Spinal cord (tissue), 10 donors: ENCODE results near the gene ZIC2. TPM values are rescaled to one million over a fixed set of nuclear protein-coding genes. Genes with fewer than 3 reads are reported as not detected.
"Not testable (repeated sequence)": the region's sequence is repeated elsewhere in the genome, so short reads cannot be mapped to it uniquely, and the experiment has no call there.

Source experiments
- DNase-seq, 6 donors: peaks; one replicate each; pipeline versions ENCODE4 v3.0.0 to v3.0.0-alpha.2; 2013 to 2015; ENCODE audit warnings: low spot score in 6 of 6, low read depth in 4 of 6
- H3K27ac ChIP-seq: one replicate; pipeline ENCODE4 v1.5.1; 2013; ENCODE audit warnings: low read depth, low read length, control low read depth
- H3K27me3 ChIP-seq: one replicate; pipeline ENCODE4 v1.6.1; 2013; ENCODE audit warnings: low read length; ENCODE audit not compliant: control insufficient read depth, insufficient read depth
- H3K36me3 ChIP-seq: one replicate; pipeline ENCODE4 v1.6.1; 2013; ENCODE audit warnings: low read length; ENCODE audit not compliant: control insufficient read depth, insufficient read depth
- H3K4me1 ChIP-seq: one replicate; pipeline ENCODE4 v1.6.1; 2013; ENCODE audit warnings: low read length; ENCODE audit not compliant: control insufficient read depth, insufficient read depth
- H3K4me3 ChIP-seq: one replicate; pipeline ENCODE4 v1.5.1; 2013; ENCODE audit warnings: low read depth, low read length, control low read depth
- H3K9me3 ChIP-seq: one replicate; pipeline ENCODE4 v1.6.1; 2013; ENCODE audit warnings: low read length; ENCODE audit not compliant: control insufficient read depth, insufficient read depth
- WGBS: methylation state at CpG from one replicate; pipeline ENCODE4 v1.1.5; 2013; ENCODE audit warnings: missing lambda C conversion rate; ENCODE audit not compliant: insufficient coverage; 5-methylcytosine and 5-hydroxymethylcytosine counted together
- long read RNA-seq, 4 donors: transcript quantifications; one replicate each; lab custom pipeline, GENCODE V29; 2026
- polyA plus RNA-seq, 2 donors: library from polyadenylated mRNA; unstranded; fragments of 120-200 nt; gene quantifications; one replicate each; pipeline ENCODE4 v1.2.1, GENCODE V29; 2013; ENCODE audit not compliant: insufficient read length in 2 of 2
- total RNA-seq, 2 donors: library from RNA; depleted of rRNA in 1 of 2; stranded (reverse); fragments of 120-200 nt in 1 of 2; fragments of >200 nt in 1 of 2; gene quantifications; one replicate each; pipeline versions ENCODE4 v1.2.3 to v1.2.4, GENCODE V29; 2013 to 2014
- donor health status: healthy.

ZIC2 gene
- total RNA-seq (10 to 100 TPM; 23.2 to 75.9 TPM), polyA plus RNA-seq (100 to 1,000 TPM in 1 of 2 donors, 10 to 100 TPM in 1; 32.5 to 102 TPM)
- long read RNA-seq, donor 1, transcript ZIC2-201 (3 exons, 2,983 nt) = major isoform, 21 of 25 reads
- long read RNA-seq, donor 1, partial matches to known transcripts = 0 of 25 reads
- long read RNA-seq, donor 1, other reads (novel, unspliced or antisense) = 0 of 25 reads
- long read RNA-seq, donor 2, transcript ZIC2-201 (3 exons, 2,983 nt) = major isoform, 6 of 7 reads
- long read RNA-seq, donor 2, partial matches to known transcripts = 0 of 7 reads
- long read RNA-seq, donor 2, other reads (novel, unspliced or antisense) = 0 of 7 reads
- long read RNA-seq, donor 3, transcript ZIC2-201 (3 exons, 2,983 nt) = major isoform, 11 of 34 reads
- long read RNA-seq, donor 3, partial matches to known transcripts = 23 of 34 reads
- long read RNA-seq, donor 3, other reads (novel, unspliced or antisense) = 0 of 34 reads
- long read RNA-seq, donor 4 = 0 reads

DNA sequence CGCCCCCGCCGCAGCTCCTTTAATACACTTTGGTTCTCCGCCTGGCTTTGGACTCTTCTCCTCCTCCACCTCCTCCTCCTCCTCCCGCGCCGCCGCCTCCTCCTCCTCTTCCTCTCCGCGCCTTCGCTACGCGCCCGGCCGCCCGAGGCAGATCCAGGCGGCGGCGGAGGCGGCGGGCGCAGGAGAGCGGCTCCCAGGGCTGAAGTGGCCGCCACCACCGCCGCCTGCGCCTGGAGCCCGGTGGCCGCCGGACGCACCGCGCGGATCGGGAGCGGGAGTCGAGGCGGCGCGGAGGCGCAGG, at the start of gene ZIC2:
TSS of gene ZIC2 (plus strand) at position 50 of the 301 bp plus-strand sequence. CDS start 281 bp downstream, outside the sequence.
- Histone ChIP-seq H3K27ac (peak within 1 kb of the TSS; percentile 84), H3K4me3 (peak within 1 kb of the TSS; percentile 49), H3K27me3 (peaks cover 85% of the 10 kb centered on the region), H3K36me3 (peaks cover 7% of the 10 kb centered on the region), H3K9me3 (no peaks in the 10 kb centered on the region), H3K4me1 (peaks cover 34% of the 10 kb centered on the region)
- WGBS = 0% methylated on average over 38 of the region's 41 CpGs
- DNase-seq = no peak

DNA sequence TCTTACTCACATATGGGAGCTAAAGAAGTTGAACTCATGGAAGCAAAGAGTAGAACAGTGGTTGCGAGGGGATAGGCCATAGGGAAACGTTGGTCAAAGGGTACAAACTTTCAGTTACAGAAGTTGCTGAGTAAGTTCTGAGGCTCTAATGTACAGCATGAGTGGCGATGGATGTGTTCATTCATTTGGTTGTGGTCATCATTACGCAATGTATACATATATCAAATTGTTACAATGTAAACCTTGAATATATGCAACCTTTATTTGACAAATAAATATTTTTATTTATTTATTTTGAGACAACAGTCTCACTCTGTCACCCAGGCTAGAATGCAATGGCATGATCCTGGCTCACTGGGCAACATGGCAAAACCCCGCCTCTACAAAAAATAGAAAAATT, 48.7 kb upstream of the ZIC2 start:
- Histone ChIP-seq H3K36me3 (no peaks in the 10 kb centered on the region), H3K4me3 (no peak overlapping the region), H3K4me1 (peaks cover 3% of the 10 kb centered on the region), H3K27ac (no peak overlapping the region), H3K27me3 (peaks cover 4% of the 10 kb centered on the region), H3K9me3 (no peaks in the 10 kb centered on the region)
- WGBS = 100% methylated on average over 3 of the region's 5 CpGs
- no peak for DNase-seq

DNA sequence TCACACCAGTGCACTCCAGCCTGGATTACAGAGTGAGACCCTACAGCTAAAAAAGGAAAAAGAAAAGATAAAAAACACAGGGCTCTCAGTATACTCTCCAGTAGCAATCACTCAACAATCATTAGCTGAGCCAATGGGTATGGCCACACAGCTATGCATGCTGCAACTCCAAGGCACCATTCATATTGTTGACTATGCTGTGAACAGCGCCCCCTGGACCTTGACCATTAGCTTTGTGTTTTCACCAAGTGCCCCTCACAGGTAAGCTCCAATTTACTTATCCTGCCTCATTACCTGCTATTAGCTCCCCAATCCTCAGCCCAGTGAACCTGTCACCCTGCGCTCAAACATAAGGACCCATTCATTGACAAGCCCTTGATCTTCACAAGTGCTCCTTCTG, 45.8 kb upstream of the ZIC2 start:
- H3K9me3 ChIP-seq = no peaks in the 10 kb centered on the region
- H3K4me1 ChIP-seq = peaks cover 4% of the 10 kb centered on the region
- WGBS = 90% methylated on average over 2 of the region's 2 CpGs
- H3K36me3 ChIP-seq = no peaks in the 10 kb centered on the region
- H3K27me3 ChIP-seq = peaks cover under 1% of the 10 kb centered on the region
- no peak overlapping the region for H3K27ac ChIP-seq
- no peak for DNase-seq
- H3K4me3 ChIP-seq = no peak overlapping the region

DNA sequence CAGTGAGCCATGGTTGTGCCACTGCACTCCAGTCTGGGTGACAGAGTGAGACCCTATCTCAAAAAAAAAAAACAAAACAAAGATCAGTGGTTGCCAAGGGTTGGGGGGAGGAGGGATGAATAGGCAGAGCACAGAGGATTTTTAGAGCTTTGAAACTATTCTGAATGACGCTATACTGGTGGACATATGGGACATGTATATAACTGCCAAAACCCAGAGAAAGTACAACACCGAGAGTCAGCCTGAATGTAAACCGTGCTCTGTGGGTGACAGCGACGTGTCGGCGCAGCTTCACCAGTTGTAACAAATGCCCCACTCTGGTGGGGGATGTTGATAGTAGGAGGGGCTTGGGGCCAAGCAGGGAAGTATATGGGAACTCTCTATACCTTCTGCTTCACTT, 42.9 kb upstream of the ZIC2 start:
- H3K4me3 ChIP-seq = no peak overlapping the region
- WGBS = 44% methylated on average over 3 of the region's 7 CpGs
- no peak overlapping the region for H3K27ac ChIP-seq
- DNase-seq = no peak
- peaks cover 4% of the 10 kb centered on the region for H3K4me1 ChIP-seq
- no peaks in the 10 kb centered on the region for H3K27me3 ChIP-seq
- no peaks in the 10 kb centered on the region for H3K9me3 ChIP-seq
- H3K36me3 ChIP-seq = no peaks in the 10 kb centered on the region

DNA sequence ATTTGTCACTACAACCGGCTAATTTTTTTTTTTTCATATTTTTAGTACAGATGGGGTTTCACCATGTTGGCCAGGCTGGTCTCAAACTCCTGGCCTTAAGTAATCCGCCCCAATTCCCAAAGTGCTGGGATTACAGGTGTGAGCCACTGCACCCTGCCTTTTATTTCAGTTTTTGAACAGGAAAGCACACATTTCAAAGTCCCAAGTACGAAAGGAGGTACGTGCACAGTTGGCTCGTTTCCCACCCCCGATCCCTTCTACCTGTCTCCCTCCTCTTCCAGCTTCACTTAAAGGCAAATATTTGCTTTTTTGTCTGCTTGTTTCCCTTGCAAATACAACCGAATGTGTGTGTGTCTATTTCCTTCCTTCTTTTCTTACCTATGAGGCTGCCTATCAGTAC, 40.5 kb upstream of the ZIC2 start:
- H3K4me1 ChIP-seq = peaks cover 4% of the 10 kb centered on the region
- WGBS = 98% methylated on average over 5 of the region's 7 CpGs

DNA sequence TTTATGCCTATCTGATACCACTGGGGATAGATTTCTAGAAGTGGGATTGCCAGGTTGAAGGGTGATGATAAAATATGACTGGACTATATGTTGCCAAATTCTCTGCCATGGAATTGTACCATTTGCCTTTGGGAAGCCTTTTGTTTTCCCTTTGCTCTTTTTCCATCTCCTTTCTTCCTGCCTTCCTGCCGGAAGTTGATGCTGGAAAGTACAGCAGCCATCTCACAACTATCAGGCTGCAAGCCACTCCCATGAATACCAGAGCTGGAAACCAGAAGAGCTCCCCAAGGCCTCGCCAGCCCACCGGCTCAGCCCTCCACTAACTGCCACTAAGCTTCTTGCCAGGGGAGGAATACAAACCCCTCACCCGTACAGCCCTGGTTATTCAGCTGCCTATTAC, 39.7 kb upstream of the ZIC2 start:
- peaks cover 4% of the 10 kb centered on the region for H3K4me1 ChIP-seq
- DNase-seq = no peak
- H3K9me3 ChIP-seq = no peaks in the 10 kb centered on the region
- H3K27ac ChIP-seq = no peak overlapping the region
- H3K36me3 ChIP-seq = no peaks in the 10 kb centered on the region
- H3K4me3 ChIP-seq = no peak overlapping the region
- 75% methylated on average over 1 of the region's 4 CpGs for WGBS
- H3K27me3 ChIP-seq = no peaks in the 10 kb centered on the region

More for the DNA sequence above, 40.5 kb upstream of the ZIC2 start:
- no peaks in the 10 kb centered on the region for H3K27me3 ChIP-seq
- no peak overlapping the region for H3K27ac ChIP-seq
- H3K4me3 ChIP-seq = no peak overlapping the region
- no peak for DNase-seq
- no peaks in the 10 kb centered on the region for H3K9me3 ChIP-seq
- H3K36me3 ChIP-seq = no peaks in the 10 kb centered on the region

DNA sequence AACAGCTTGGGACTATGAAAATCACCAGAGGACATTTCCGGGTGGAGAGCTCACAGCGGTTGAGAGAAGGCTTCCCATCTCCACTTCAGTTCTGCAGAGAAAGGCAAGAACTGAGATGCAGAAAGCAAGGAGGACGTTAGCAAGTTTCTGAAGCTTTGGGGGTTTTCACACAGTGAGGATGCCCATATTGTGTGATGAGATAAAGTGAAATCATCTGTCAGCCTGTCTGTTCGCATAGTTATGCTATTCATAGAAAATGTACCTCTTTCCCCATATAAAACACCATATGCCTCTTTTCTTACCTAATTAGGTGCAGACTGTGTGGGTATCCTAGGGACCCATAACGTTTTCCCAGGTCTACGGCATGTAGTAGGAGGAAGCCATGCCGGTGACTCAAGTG, 37.5 kb upstream of the ZIC2 start:
- H3K9me3 ChIP-seq = no peaks in the 10 kb centered on the region
- no peak overlapping the region for H3K27ac ChIP-seq
- peak in 1 of 6 donors; percentile 59 for DNase-seq
- H3K27me3 ChIP-seq = peaks cover 2% of the 10 kb centered on the region
- no peaks in the 10 kb centered on the region for H3K36me3 ChIP-seq
- 73% methylated on average over 2 of the region's 7 CpGs for WGBS
- peaks cover 4% of the 10 kb centered on the region for H3K4me1 ChIP-seq
- no peak overlapping the region for H3K4me3 ChIP-seq

DNA sequence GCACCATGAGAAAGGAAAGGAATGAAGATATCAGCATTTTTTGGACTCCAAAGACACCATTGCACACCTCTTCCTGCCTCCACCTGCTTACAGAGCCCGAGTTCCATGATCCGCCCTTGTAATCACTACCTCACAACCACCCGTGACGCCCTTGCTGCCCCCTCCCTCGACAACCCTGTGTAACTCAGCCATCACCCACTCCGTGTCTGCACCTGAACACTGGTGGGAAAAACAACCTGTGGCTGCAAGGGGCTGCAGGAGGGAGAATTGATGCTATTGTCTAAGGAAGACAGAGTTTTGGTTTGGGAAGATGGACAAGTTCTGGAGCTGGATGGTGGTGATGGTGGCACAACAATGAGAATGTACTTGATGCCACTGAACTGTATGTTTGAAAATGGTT, 37.0 kb upstream of the ZIC2 start:
- H3K9me3 ChIP-seq = no peaks in the 10 kb centered on the region
- H3K27ac ChIP-seq = no peak overlapping the region
- H3K27me3 ChIP-seq = peaks cover 6% of the 10 kb centered on the region
- WGBS = 93% methylated on average over 2 of the region's 6 CpGs
- H3K36me3 ChIP-seq = no peaks in the 10 kb centered on the region
- no peak for DNase-seq
- peaks cover 5% of the 10 kb centered on the region for H3K4me1 ChIP-seq
- H3K4me3 ChIP-seq = no peak overlapping the region

DNA sequence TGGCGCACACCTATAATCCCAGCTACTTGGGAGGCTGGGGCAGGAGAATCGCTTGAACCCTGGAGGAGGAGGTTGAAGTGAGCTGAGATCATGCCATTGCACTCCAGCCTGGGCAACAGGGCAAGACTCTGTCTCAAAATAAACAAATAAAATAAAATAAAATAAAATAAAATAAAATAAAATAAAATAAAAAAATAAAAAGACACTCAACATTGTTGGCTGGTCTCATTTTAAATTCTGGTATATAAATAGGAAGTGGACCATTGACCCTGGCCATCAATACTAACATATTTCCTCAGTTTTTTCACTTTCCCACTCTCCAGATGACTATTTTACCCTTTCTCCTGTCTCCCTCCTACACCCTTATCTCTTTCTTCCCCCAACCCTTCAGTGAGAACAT, 36.1 kb upstream of the ZIC2 start:
- not testable (repeated sequence) for H3K27me3 ChIP-seq, DNase-seq, H3K4me1 ChIP-seq, H3K27ac ChIP-seq, H3K36me3 ChIP-seq, H3K9me3 ChIP-seq, H3K4me3 ChIP-seq
- WGBS = no CpG with 5 or more reads among the region's 2 CpGs

DNA sequence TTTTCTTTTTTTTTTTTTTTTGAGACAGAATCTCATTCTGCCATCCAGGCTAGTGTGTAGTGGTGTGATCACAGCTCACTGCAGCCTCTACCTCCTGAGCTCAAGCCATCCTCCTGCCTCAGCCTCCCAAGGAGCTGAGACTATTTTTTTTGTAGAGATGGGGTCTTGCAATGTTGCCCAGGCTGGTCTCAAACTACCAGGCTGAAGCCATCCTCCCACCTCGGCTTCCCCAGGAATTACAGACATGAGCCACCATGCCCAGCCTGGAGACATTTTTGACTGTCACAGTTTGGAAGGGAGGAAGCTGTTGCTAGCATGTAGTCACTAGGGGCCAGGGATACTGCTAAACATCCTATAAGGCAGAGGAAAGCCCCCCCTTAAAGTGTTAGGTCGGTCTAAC, 33.9 kb upstream of the ZIC2 start:
- Histone ChIP-seq H3K4me1 (peaks cover 10% of the 10 kb centered on the region), H3K9me3 (no peaks in the 10 kb centered on the region), H3K27ac (no peak overlapping the region), H3K4me3 (no peak overlapping the region), H3K27me3 (peaks cover 23% of the 10 kb centered on the region), H3K36me3 (no peaks in the 10 kb centered on the region)
- no CpG with 5 or more reads among the region's 2 CpGs for WGBS
- DNase-seq = no peak
